ES-I3 (cell line): ENCODE results near the gene HNRNPH3.

Experiments used
- H3K36me3 ChIP-seq: 2 replicates; pipeline ENCODE4 v1.6.1; 2013; ENCODE audit warnings: mild to moderate bottlenecking, low read length, control low read depth, moderate library complexity; ENCODE audit not compliant: insufficient read depth
- H3K4me1 ChIP-seq: 2 replicates; pipeline ENCODE4 v1.6.1; 2013; ENCODE audit warnings: mild to moderate bottlenecking, control low read depth, low read length; ENCODE audit not compliant: insufficient read depth
- H3K9ac ChIP-seq: 2 replicates; pipeline ENCODE4 v1.6.1; 2013; ENCODE audit warnings: low read depth, mild to moderate bottlenecking, low read length, moderate library complexity
- H3K9me3 ChIP-seq: 2 replicates; pipeline ENCODE4 v1.6.1; 2013; ENCODE audit warnings: mild to moderate bottlenecking, low read length, moderate library complexity; ENCODE audit not compliant: control insufficient read depth, insufficient read depth

The HNRNPH3 gene

DNA sequence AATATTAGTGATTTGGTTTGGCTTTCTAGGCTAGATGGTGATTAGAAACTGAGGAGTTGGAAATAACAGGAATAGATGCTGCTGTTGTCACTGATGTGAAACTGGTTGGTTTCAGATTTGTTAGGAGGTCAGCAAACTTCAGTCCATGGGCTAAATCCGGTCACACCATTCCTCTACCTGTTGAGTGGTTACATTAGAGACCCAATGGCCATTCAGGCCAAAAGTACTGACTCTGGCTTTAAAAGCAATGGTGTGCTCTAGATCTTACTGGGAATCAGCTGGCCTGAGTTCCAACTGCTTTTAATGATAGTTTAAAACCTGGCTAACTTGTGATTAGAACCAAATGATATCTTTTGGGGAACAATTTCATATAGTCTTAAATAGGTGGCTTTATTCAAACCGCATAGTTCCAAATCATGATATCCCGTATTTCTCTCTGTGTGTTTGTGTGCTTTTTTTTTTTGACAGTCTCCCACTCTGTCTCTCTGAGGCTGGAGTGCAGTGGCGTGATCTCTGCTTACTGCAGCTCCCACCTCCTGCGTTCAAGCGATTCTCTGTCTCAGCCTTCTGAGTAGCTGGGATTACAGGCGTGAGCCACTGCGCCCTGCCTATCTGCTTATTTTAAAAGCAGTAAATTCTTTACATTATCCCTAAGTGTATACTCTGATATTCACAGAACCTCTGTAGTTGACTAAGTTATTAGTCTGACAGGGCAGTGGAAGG is 8.7 kb downstream of the HNRNPH3 start:
- H3K4me1 ChIP-seq = peaks cover 6% of the 10 kb centered on the region; the same call in 1 of the 2 replicates
- no peaks in the 10 kb centered on the region for H3K9me3 ChIP-seq
- no peak overlapping the region for H3K9ac ChIP-seq
- H3K36me3 ChIP-seq = peaks cover 22% of the 10 kb centered on the region

- no peak overlapping the region for H3K9ac ChIP-seq
- H3K9me3 ChIP-seq = no peaks in the 10 kb centered on the region
- no peaks in the 10 kb centered on the region for H3K4me1 ChIP-seq
- peaks cover 20% of the 10 kb centered on the region for H3K36me3 ChIP-seq
Measured at GRCh38 chr10:68342909-68343516, 11.1 kb downstream of the HNRNPH3 start.

- H3K36me3 ChIP-seq = peaks cover 3% of the 10 kb centered on the region
- H3K9ac ChIP-seq = no peak overlapping the region
- no peaks in the 10 kb centered on the region for H3K9me3 ChIP-seq
- no peaks in the 10 kb centered on the region for H3K4me1 ChIP-seq
Measured at GRCh38 chr10:68345621-68346020, 13.8 kb downstream of the HNRNPH3 start.

GRCh38 chr10:68346774-68347173 is 14.9 kb downstream of the HNRNPH3 start:
- Histone ChIP-seq H3K36me3 (peaks cover 2% of the 10 kb centered on the region; the same call in 1 of the 2 replicates), H3K4me1 (no peaks in the 10 kb centered on the region), H3K9me3 (no peaks in the 10 kb centered on the region), H3K9ac (no peak overlapping the region)

DNA sequence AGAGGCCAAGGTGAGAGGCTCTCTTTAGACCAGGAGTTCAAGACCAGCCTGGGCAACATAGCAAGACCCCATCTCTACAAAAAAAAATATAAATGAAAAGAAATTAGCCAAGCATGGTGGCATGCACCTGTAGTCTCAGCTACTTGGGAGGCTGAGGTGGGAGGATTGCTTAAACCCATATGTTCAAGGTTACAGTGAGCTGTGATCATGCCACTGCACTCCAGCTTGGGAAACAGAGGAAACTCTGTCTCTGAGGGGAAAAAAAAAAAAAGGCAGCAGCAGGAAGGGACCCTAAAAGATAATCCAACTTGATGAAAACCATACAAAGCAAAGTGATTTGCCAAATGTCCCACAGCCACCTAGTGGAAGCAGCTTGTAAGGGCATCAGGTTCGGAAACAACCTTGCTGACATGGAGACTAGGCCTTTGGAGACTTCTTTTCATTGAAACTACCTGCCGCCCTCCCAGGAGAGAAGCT is 16.4 kb downstream of the HNRNPH3 start:
- no peak overlapping the region for H3K9ac ChIP-seq
- no peaks in the 10 kb centered on the region for H3K9me3 ChIP-seq

GRCh38 chr10:68353537-68353936 is 21.7 kb downstream of the HNRNPH3 start:
- Histone ChIP-seq H3K9ac (no peak overlapping the region), H3K4me1 (no peaks in the 10 kb centered on the region), H3K9me3 (no peaks in the 10 kb centered on the region), H3K36me3 (peaks cover 2% of the 10 kb centered on the region; the same call in 1 of the 2 replicates)

More for the DNA sequence above, 16.4 kb downstream of the HNRNPH3 start:
- Histone ChIP-seq H3K4me1 (no peaks in the 10 kb centered on the region), H3K36me3 (peaks cover 2% of the 10 kb centered on the region; the same call in 1 of the 2 replicates)

GRCh38 chr10:68359189-68359588 is 27.3 kb downstream of the HNRNPH3 start:
- peaks cover 11% of the 10 kb centered on the region; the same call in 1 of the 2 replicates for H3K36me3 ChIP-seq
- no peaks in the 10 kb centered on the region for H3K4me1 ChIP-seq
- no peaks in the 10 kb centered on the region for H3K9me3 ChIP-seq
- H3K9ac ChIP-seq = no peak overlapping the region

- no peaks in the 10 kb centered on the region for H3K4me1 ChIP-seq
- no peak overlapping the region for H3K9ac ChIP-seq
- H3K36me3 ChIP-seq = peaks cover 11% of the 10 kb centered on the region
- no peaks in the 10 kb centered on the region for H3K9me3 ChIP-seq
Measured at GRCh38 chr10:68362590-68362989, 30.7 kb downstream of the HNRNPH3 start.

- Histone ChIP-seq H3K36me3 (peaks cover 11% of the 10 kb centered on the region), H3K9ac (no peak overlapping the region), H3K9me3 (no peaks in the 10 kb centered on the region), H3K4me1 (no peaks in the 10 kb centered on the region)
Measured at GRCh38 chr10:68364101-68364886, 32.4 kb downstream of the HNRNPH3 start.

DNA sequence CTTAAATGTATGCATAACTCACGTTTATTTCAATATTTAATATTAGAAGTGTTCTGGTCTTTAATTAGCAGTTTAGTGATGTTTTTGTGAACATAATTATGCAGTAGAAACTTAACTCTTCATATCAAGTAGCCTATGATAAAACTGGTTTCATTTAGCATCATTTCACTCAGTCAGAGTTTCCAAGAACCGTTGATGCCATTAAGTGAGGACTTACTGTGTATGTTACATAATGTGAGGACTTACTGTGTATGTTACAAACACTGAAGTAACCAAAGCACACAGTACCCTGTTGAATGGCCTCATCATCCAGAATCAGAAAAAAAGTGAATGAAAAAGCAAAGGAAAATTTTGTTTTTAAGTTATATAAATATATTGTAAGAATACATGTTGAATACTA is 33.7 kb downstream of the HNRNPH3 start:
- H3K9me3 ChIP-seq = no peaks in the 10 kb centered on the region
- no peaks in the 10 kb centered on the region for H3K4me1 ChIP-seq
- H3K36me3 ChIP-seq = peaks cover 11% of the 10 kb centered on the region
- H3K9ac ChIP-seq = no peak overlapping the region

DNA sequence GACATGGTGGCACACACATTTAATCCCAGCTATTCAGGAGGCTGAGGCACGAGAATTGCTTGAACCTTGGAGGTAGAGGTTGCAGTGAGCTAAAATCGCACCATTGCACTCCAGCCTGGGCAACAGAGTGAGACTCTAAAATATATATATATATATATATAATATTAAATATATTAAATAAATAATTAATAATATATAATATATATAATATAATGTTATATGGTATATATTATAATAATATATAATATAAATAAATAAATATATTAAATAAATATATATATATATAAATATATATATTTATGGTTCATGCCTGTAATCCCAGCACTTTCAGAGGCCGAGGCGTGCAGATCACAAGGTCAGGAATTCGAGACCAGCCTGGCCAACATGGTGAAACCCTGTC is 34.7 kb downstream of the HNRNPH3 start:
- no peaks in the 10 kb centered on the region for H3K9me3 ChIP-seq
- no peaks in the 10 kb centered on the region for H3K4me1 ChIP-seq
- H3K36me3 ChIP-seq = peaks cover 11% of the 10 kb centered on the region
- H3K9ac ChIP-seq = no peak overlapping the region

DNA sequence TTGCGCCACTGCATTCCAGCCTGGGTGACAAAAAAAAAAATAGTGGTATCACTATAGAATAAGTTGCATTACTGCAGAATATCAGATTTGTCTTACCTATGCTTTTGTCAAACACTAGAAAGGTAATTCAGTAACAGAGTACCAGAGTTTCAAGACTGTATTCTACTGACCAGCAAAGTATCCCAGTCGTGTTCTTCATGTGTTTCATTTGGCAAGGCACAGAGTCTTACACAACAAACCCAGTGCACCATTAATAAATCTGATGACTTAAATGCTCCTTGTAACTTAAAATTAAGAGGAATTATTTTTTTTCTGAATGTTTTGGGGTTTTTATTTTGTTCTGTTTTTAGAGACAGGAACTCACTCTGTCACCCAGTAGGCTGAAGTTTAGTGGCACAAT is 35.3 kb downstream of the HNRNPH3 start:
- H3K9ac ChIP-seq = no peak overlapping the region
- H3K4me1 ChIP-seq = no peaks in the 10 kb centered on the region
- no peaks in the 10 kb centered on the region for H3K9me3 ChIP-seq
- H3K36me3 ChIP-seq = peaks cover 11% of the 10 kb centered on the region

DNA sequence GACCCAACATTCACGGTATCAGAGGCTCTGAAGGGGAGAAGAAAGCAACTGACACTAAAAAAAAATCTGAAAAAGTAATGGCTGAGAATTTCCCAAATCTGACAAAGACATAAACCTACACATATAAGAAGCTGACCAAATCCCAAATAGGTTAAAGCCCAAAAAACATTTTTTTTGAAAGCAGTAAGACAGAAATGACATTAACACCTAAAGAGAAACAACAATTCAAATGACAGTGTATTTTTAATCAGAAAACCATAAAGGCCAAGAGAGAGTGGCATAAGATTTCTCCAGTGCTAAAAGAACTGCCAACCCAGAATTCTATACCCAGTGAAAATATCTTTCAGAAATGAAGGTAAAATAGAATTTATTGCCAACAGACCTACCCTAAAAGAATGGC is 39.7 kb downstream of the HNRNPH3 start:
- H3K4me1 ChIP-seq = no peaks in the 10 kb centered on the region
- H3K9ac ChIP-seq = no peak overlapping the region
- peaks cover 3% of the 10 kb centered on the region; the same call in 1 of the 2 replicates for H3K36me3 ChIP-seq
- no peaks in the 10 kb centered on the region for H3K9me3 ChIP-seq

DNA sequence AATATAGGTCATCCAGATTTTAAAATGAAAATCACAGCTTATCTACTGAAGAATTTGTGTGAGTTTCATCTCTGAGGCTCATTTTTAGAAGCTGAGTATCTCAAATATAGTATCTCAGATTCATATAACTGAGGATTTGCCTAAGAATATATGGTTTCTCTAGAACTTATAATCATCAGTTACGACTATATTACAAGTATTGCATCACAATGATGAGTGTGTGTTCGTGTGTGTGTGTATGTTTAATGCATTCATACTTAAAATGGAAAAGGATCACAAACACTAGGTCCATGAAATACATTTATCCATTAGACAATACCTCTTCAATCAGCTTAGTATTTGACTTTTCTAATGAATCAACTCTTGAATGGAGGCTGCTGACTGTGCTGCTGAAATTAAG is 53.9 kb downstream of the HNRNPH3 start:
- Histone ChIP-seq H3K4me1 (no peaks in the 10 kb centered on the region), H3K9ac (no peak overlapping the region), H3K36me3 (no peaks in the 10 kb centered on the region; the same call in 1 of the 2 replicates), H3K9me3 (no peaks in the 10 kb centered on the region)
